ENCODE measurements around the gene ALDH3B2.

GRCh38 chr11:67699521-67699920 is 25.1 kb upstream of the ALDH3B2 start:
- TF ChIP-seq CTCF (conservative IDR thresholded peaks at IDR 0.05; ENCODE audit: low read length) (no peak), EZH2phosphoT487 (IDR thresholded peaks at IDR 0.05; ENCODE audit: borderline replicate concordance) (no peak)
